ENCODE results near the gene SLC43A1. TPM values are rescaled to one million over a fixed set of nuclear protein-coding genes. Genes with fewer than 3 reads are reported as not detected.
"Not testable (repeated sequence)": the region's sequence is repeated elsewhere in the genome, so short reads cannot be mapped to it uniquely, and the experiment has no call there.

The SLC43A1 gene
- total RNA-seq, 1 donor from 2014 or later, result 13.2 TPM

DNA sequence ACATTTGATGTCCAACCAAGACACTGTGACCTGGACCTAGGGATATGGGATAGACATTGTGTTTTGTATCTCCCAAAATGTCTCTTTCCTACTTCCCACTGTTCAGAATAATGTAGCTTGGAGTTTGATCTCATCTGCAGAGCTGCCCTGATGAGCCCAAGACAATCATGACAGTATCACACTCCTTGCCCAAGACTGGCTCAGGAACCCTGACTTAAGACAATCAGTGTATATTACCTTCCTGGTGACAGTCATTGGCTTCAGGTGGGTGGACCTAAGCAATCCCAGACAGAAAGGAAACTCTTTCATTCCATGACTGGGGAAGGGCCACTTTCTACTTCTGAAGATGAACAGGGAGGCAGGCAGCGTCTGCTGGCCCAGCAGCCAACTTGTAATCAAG, 69.4 kb downstream of the SLC43A1 start:
- ATAC-seq, result no peak
- no peak for DNase-seq
- Histone ChIP-seq H3K9me3 (no peaks in the 10 kb centered on the region), H3K27me3 (ENCODE audit: low read depth) (no peaks in the 10 kb centered on the region), H3K36me3 (no peaks in the 10 kb centered on the region), H3K4me1 (no peaks in the 10 kb centered on the region), H3K4me3 (no peak overlapping the region), H3K27ac (no peak overlapping the region)
- TF ChIP-seq, protein P1, sequence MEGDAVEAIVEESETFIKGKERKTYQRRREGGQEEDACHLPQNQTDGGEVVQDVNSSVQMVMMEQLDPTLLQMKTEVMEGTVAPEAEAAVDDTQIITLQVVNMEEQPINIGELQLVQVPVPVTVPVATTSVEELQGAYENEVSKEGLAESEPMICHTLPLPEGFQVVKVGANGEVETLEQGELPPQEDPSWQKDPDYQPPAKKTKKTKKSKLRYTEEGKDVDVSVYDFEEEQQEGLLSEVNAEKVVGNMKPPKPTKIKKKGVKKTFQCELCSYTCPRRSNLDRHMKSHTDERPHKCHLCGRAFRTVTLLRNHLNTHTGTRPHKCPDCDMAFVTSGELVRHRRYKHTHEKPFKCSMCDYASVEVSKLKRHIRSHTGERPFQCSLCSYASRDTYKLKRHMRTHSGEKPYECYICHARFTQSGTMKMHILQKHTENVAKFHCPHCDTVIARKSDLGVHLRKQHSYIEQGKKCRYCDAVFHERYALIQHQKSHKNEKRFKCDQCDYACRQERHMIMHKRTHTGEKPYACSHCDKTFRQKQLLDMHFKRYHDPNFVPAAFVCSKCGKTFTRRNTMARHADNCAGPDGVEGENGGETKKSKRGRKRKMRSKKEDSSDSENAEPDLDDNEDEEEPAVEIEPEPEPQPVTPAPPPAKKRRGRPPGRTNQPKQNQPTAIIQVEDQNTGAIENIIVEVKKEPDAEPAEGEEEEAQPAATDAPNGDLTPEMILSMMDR (IDR thresholded peaks at IDR 0.05), result no peak
- intact Hi-C loops (cut with DNase I), result no loop called here

DNA sequence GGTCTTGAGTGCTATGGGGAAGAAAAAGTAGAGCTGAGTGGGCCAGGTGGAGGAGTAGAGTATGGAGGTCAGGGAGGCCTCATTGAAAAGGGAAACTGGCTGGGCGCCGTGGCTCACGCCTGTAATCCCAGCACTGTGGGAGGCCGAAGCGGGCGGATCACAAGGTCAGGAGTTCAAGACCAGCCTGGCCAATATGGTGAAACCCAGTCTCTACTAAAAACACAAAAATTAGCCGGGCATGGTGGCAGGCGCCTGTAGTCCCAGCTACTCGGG, 70.4 kb downstream of the SLC43A1 start:
- H3K4me1 ChIP-seq; intact Hi-C loops (cut with DNase I); H3K4me3 ChIP-seq; H3K36me3 ChIP-seq; ATAC-seq; H3K9me3 ChIP-seq; H3K27ac ChIP-seq; H3K27me3 ChIP-seq (ENCODE audit: low read depth); DNase-seq: not testable (repeated sequence)

DNA sequence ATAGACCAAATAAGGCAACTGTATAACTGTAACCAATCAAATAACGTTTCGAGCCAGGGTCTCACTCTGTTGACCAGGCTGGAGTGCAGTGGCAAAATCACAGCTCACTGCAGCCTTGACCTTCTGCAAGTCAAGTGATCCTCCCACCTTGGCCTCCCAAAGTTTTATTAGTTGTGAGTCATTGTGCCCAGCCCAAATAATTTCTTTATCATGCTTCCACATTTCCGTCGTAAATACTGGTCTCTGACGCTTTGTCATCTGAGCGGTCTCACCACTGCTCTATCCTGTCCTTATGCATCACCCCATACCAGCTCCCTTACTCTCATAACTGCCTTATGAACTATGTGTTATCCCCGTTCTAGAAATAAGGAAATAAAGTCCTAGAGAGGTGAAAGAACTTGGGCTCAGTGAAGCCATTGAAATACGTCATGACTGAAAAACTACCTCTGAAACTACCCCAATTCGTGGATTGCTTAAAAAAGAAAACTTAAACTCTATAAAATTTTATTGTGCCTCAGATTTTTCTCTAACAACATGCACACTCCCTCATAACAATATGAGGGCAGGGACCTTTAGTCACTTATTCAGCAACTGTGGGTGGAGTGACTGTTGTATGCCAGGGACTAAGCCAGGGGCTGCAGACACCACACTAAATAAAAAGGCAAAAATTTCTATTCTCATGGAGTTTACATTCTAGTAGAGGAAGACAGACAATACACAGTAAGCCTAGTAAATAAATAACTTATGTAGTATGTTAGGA, 71.0 kb downstream of the SLC43A1 start:
- no peak for ATAC-seq
- H3K4me1 ChIP-seq, result no peaks in the 10 kb centered on the region

DNA sequence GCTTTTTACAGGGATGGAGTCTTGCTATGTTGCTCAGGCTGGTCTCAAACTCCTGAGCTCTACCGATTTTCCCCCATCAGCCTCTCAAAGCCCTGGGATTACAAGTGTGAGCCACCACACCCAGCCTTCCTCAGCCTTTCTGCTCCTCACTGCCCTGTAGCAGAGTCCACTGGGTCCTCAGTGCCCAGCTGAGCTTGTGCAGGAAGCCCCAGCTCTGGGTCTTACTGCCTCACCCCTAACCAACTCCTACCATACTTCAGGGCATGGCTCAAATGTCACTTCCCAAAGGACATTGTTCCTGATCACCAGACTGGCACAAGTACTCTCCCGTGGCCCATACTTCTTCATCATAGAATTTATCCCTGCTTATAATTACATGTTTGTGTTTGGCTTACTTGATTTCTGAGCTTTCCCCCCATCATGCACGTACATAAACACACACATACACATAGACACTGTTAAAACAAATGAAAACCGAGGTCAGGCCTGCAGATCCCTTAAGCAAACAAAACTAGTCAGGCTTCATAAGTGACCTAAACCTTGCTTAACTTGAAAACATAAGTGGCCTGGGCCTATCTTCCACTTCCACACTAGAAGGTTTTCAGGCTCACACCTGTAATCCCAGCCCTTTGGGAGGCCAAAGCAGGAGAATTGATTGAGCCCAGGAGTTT, 74.6 kb downstream of the SLC43A1 start:
- peak overlapping the region; percentile 58 for H3K27ac ChIP-seq
- peaks cover 4% of the 10 kb centered on the region for H3K4me1 ChIP-seq
- H3K4me3 ChIP-seq, result no peak overlapping the region
- ATAC-seq (peak; percentile 67 to 82), DNase-seq (no peak)
- H3K36me3 ChIP-seq, result no peaks in the 10 kb centered on the region
- H3K9me3 ChIP-seq, result no peaks in the 10 kb centered on the region
- TF ChIP-seq, protein P1 (IDR thresholded peaks at IDR 0.05), result no peak
- H3K27me3 ChIP-seq (ENCODE audit: low read depth), result no peaks in the 10 kb centered on the region
- intact Hi-C loops (cut with DNase I), result no loop called here

More for the DNA sequence above, 71.0 kb downstream of the SLC43A1 start:
- TF ChIP-seq, protein P1 (IDR thresholded peaks at IDR 0.05), result no peak
- H3K27ac ChIP-seq, result no peak overlapping the region
- H3K36me3 ChIP-seq, result no peaks in the 10 kb centered on the region
- H3K9me3 ChIP-seq, result no peaks in the 10 kb centered on the region
- intact Hi-C loops (cut with DNase I), result no loop called here
- DNase-seq, result no peak
- H3K27me3 ChIP-seq (ENCODE audit: low read depth), result no peaks in the 10 kb centered on the region
- H3K4me3 ChIP-seq, result no peak overlapping the region

DNA sequence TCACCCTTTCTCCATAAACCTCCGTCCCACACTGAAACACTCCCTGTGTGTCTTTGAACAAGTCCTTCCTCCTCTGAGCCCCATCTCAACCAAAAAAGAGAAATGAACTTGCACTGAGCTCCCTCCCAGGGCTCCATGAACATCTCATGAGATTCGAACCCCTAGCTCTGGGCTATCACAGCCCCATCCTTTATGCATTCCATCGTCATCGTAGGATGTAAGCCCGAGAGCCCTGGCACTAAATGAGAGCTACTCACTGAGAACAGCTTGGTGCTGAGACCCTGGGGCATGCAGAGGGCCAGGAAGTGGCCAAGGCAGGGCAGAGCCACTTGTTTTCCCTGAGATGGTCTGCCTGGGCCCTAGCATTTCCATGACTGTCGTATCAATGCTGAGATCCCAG, 75.7 kb downstream of the SLC43A1 start:
- no peaks in the 10 kb centered on the region for H3K9me3 ChIP-seq
- TF ChIP-seq, protein P1 (IDR thresholded peaks at IDR 0.05), result no peak
- peaks cover 15% of the 10 kb centered on the region for H3K4me1 ChIP-seq
- H3K27me3 ChIP-seq (ENCODE audit: low read depth), result no peaks in the 10 kb centered on the region
- no peak overlapping the region for H3K27ac ChIP-seq
- H3K4me3 ChIP-seq, result no peak overlapping the region
- ATAC-seq, result no peak
- no peak for DNase-seq
- no peaks in the 10 kb centered on the region for H3K36me3 ChIP-seq
- intact Hi-C loops (cut with DNase I), result no loop called here
